ENCODE data around the gene NDUFB8. TPM values are rescaled to one million over a fixed set of nuclear protein-coding genes. Genes with fewer than 3 reads are reported as not detected.

NDUFB8 gene
- total RNA-seq, 1 experiment from 2014 or later, result 399 TPM

GRCh38 chr10:100567826-100568225 is 38.2 kb upstream of the NDUFB8 start:
- POLR2A ChIA-PET (ENCODE audit: unreplicated experiment), result interaction anchor here (0.8 kb wide), 1 partner anchor 32 kb away, joined by 6 read pairs; no protein-coding TSS in a partner anchor

GRCh38 chr10:100567249-100567648 is 37.6 kb upstream of the NDUFB8 start:
- Histone ChIP-seq H4K20me1 (ENCODE audit: low read length) (no peaks in the 10 kb centered on the region), H3K27me3 (ENCODE audit: low read length) (no peaks in the 10 kb centered on the region), H3F3A (ENCODE audit: low read length, unreplicated experiment) (no peaks in the 10 kb centered on the region), H3K9me2 (replicated peaks; ENCODE audit: low read length) (no peaks in the 10 kb centered on the region), H3K27ac (ENCODE audit: low read length) (no peak overlapping the region), H3K9ac (ENCODE audit: low read length) (no peak overlapping the region), H2AFZ (ENCODE audit: low read length) (no peak overlapping the region), H3K4me1 (ENCODE audit: insufficient read depth, low read length) (no peaks in the 10 kb centered on the region), H3K4me3 (ENCODE audit: low read length) (no peak overlapping the region), H3K79me2 (ENCODE audit: low read length) (no peaks in the 10 kb centered on the region), H3K9me3 (ENCODE audit: low read length) (no peaks in the 10 kb centered on the region), H3K4me2 (ENCODE audit: low read length) (no peak overlapping the region), H3K36me3 (ENCODE audit: low read depth, low read length) (no peaks in the 10 kb centered on the region)
- ChIA-PET POLR2A (ENCODE audit: unreplicated experiment) (interaction anchor here (0.8 kb wide), 1 partner anchor 32 kb away, joined by 6 read pairs; no protein-coding TSS in a partner anchor), CTCF (no interaction called here)
- intact Hi-C loops (cut with micrococcal nuclease), result loop anchor here (10.0 kb wide), 1 partner anchor 308 kb away; no protein-coding TSS in a partner anchor
- no peak for TF ChIP-seq EZH2phosphoT487 (IDR thresholded peaks at IDR 0.05; ENCODE audit: borderline replicate concordance, low read length)
- no peak for TF ChIP-seq EZH2 (IDR thresholded peaks at IDR 0.05; ENCODE audit: low read length, unreplicated experiment)
- TF ChIP-seq CTCF (conservative IDR thresholded peaks at IDR 0.05; ENCODE audit: low read depth, low read length), result no peak
- ATAC-seq (no peak), DNase-seq (no peak)
- no TSS peak for BruUV-seq (replicated peaks)

More at GRCh38 chr10:100567826-100568225, 38.2 kb upstream of the NDUFB8 start:
- H3K27ac ChIP-seq (ENCODE audit: low read length), result no peak overlapping the region
- H3K4me3 ChIP-seq (ENCODE audit: low read length), result no peak overlapping the region
- intact Hi-C loops (cut with micrococcal nuclease), result loop anchor here (10.0 kb wide), 1 partner anchor 307 kb away; no protein-coding TSS in a partner anchor
- no peak overlapping the region for H3K9ac ChIP-seq (ENCODE audit: low read length)
- no peaks in the 10 kb centered on the region for H3K36me3 ChIP-seq (ENCODE audit: low read depth, low read length)
- H3K79me2 ChIP-seq (ENCODE audit: low read length), result no peaks in the 10 kb centered on the region
- BruUV-seq (replicated peaks), result no TSS peak
- H3F3A ChIP-seq (ENCODE audit: low read length, unreplicated experiment), result no peaks in the 10 kb centered on the region
- H3K9me2 ChIP-seq (replicated peaks; ENCODE audit: low read length), result no peaks in the 10 kb centered on the region
- H2AFZ ChIP-seq (ENCODE audit: low read length), result no peak overlapping the region
- ATAC-seq, result no peak
- CTCF ChIA-PET, result no interaction called here
- no peaks in the 10 kb centered on the region for H3K4me1 ChIP-seq (ENCODE audit: insufficient read depth, low read length)
- H3K4me2 ChIP-seq (ENCODE audit: low read length), result no peak overlapping the region
- no peaks in the 10 kb centered on the region for H3K27me3 ChIP-seq (ENCODE audit: low read length)
- H3K9me3 ChIP-seq (ENCODE audit: low read length), result no peaks in the 10 kb centered on the region
- no peaks in the 10 kb centered on the region for H4K20me1 ChIP-seq (ENCODE audit: low read length)
- DNase-seq, result no peak
- no peak for TF ChIP-seq CTCF (conservative IDR thresholded peaks at IDR 0.05; ENCODE audit: low read depth, low read length)
- no peak for TF ChIP-seq EZH2phosphoT487 (IDR thresholded peaks at IDR 0.05; ENCODE audit: borderline replicate concordance, low read length)
- no peak for TF ChIP-seq EZH2 (IDR thresholded peaks at IDR 0.05; ENCODE audit: low read length, unreplicated experiment)

GRCh38 chr10:100566561-100566960 is 36.9 kb upstream of the NDUFB8 start:
- Histone ChIP-seq H3K9me3 (ENCODE audit: low read length) (no peaks in the 10 kb centered on the region), H3K4me2 (ENCODE audit: low read length) (no peak overlapping the region), H3K79me2 (ENCODE audit: low read length) (no peaks in the 10 kb centered on the region), H3K4me3 (ENCODE audit: low read length) (no peak overlapping the region), H3K9ac (ENCODE audit: low read length) (no peak overlapping the region), H4K20me1 (ENCODE audit: low read length) (no peaks in the 10 kb centered on the region), H3K27ac (ENCODE audit: low read length) (no peak overlapping the region), H2AFZ (ENCODE audit: low read length) (no peak overlapping the region), H3K36me3 (ENCODE audit: low read depth, low read length) (no peaks in the 10 kb centered on the region), H3K27me3 (ENCODE audit: low read length) (no peaks in the 10 kb centered on the region), H3K4me1 (ENCODE audit: insufficient read depth, low read length) (no peaks in the 10 kb centered on the region), H3K9me2 (replicated peaks; ENCODE audit: low read length) (no peaks in the 10 kb centered on the region), H3F3A (ENCODE audit: low read length, unreplicated experiment) (no peaks in the 10 kb centered on the region)
- BruUV-seq (replicated peaks), result no TSS peak
- intact Hi-C loops (cut with micrococcal nuclease), result loop anchor here (10.0 kb wide), 1 partner anchor 308 kb away; no protein-coding TSS in a partner anchor
- ChIA-PET CTCF (no interaction called here), POLR2A (ENCODE audit: unreplicated experiment) (no interaction called here)
- no peak for TF ChIP-seq EZH2 (IDR thresholded peaks at IDR 0.05; ENCODE audit: low read length, unreplicated experiment)
- no peak for TF ChIP-seq CTCF (conservative IDR thresholded peaks at IDR 0.05; ENCODE audit: low read depth, low read length)
- no peak for TF ChIP-seq EZH2phosphoT487 (IDR thresholded peaks at IDR 0.05; ENCODE audit: borderline replicate concordance, low read length)
- no peak for DNase-seq
- ATAC-seq, result no peak

All from PC-3 (cell line).